Astrocyte (in vitro differentiated cells and primary cell): ENCODE measurements around the gene WFDC10B. TPM values are rescaled to one million over a fixed set of nuclear protein-coding genes. Genes with fewer than 3 reads are reported as not detected.
"Not testable (repeated sequence)": the region's sequence is repeated elsewhere in the genome, so short reads cannot be mapped to it uniquely, and the experiment has no call there.

ENCODE experiments used
- DNase-seq: peaks from one replicate; pipeline ENCODE4 v3.0.0-alpha.2; 2010; ENCODE audit warnings: low read depth
- FAIRE-seq: peaks from 2 replicates; lab custom pipeline; 2011; peaks lifted over from hg19 to GRCh38; lab: Jason Lieb, UNC
- H2AFZ ChIP-seq: 2 replicates; pipeline ENCODE4 v1.6.0; 2012; ENCODE audit warnings: low read depth, low read length, inconsistent platforms
- H3K27ac ChIP-seq: 2 replicates; pipeline ENCODE4 v1.5.1; 2011; ENCODE audit warnings: low read depth, low read length, inconsistent platforms
- H3K27me3 ChIP-seq: 2 replicates; pipeline ENCODE4 v1.6.0; 2011; ENCODE audit warnings: low read length, inconsistent platforms; ENCODE audit not compliant: insufficient read depth
- H3K36me3 ChIP-seq: 2 replicates; pipeline ENCODE4 v1.5.1; 2011; ENCODE audit warnings: low read length, inconsistent platforms; ENCODE audit not compliant: insufficient read depth
- H3K4me1 ChIP-seq: 2 replicates; pipeline ENCODE4 v1.5.1; 2011; ENCODE audit warnings: low read length, inconsistent platforms; ENCODE audit not compliant: insufficient read depth
- H3K4me2 ChIP-seq: 2 replicates; pipeline ENCODE4 v1.6.0; 2012; ENCODE audit warnings: low read length, inconsistent platforms
- H3K4me3 ChIP-seq: 2 replicates; pipeline ENCODE4 v1.5.1; 2011; ENCODE audit warnings: low read depth, mild to moderate bottlenecking, low read length, inconsistent platforms; ENCODE audit not compliant: insufficient read depth
- H3K79me2 ChIP-seq: 2 replicates; pipeline ENCODE4 v1.6.0; 2012; ENCODE audit warnings: mild to moderate bottlenecking, low read length, inconsistent platforms; ENCODE audit not compliant: insufficient read depth
- H3K9ac ChIP-seq: 2 replicates; pipeline ENCODE4 v1.6.0; 2012; ENCODE audit warnings: mild to moderate bottlenecking, low read length, inconsistent platforms
- H3K9me3 ChIP-seq: 2 replicates; pipeline ENCODE4 v1.5.1; 2012; ENCODE audit warnings: low read depth, mild to moderate bottlenecking, low read length, inconsistent platforms; ENCODE audit not compliant: insufficient read depth
- H4K20me1 ChIP-seq: 2 replicates; pipeline ENCODE4 v1.6.0; 2012; ENCODE audit warnings: low read length, inconsistent platforms; ENCODE audit not compliant: insufficient read depth
- H3K27ac Mint-ChIP-seq: one replicate; pipeline ENCODE4 v1.8.0; 2021; ENCODE audit warnings: mild to moderate bottlenecking, mixed read lengths; ENCODE audit not compliant: unreplicated experiment
- H3K27me3 Mint-ChIP-seq: one replicate; pipeline ENCODE4 v1.8.0; 2021; ENCODE audit warnings: low read depth, mixed read lengths; ENCODE audit not compliant: unreplicated experiment
- H3K36me3 Mint-ChIP-seq: one replicate; pipeline ENCODE4 v1.8.0; 2021; ENCODE audit warnings: low read depth, mixed read lengths; ENCODE audit not compliant: unreplicated experiment
- H3K4me1 Mint-ChIP-seq: one replicate; pipeline ENCODE4 v1.8.0; 2021; ENCODE audit warnings: low read depth, mixed read lengths; ENCODE audit not compliant: unreplicated experiment
- H3K4me3 Mint-ChIP-seq: one replicate; pipeline ENCODE4 v1.8.0; 2021; ENCODE audit warnings: mild to moderate bottlenecking, moderate library complexity, mixed read lengths; ENCODE audit not compliant: unreplicated experiment
- H3K9me3 Mint-ChIP-seq: one replicate; pipeline ENCODE4 v1.8.0; 2021; ENCODE audit warnings: mild to moderate bottlenecking, mixed read lengths; ENCODE audit not compliant: unreplicated experiment
- CTCF ChIP-seq: IDR thresholded peaks from 2 replicates; pipeline ENCODE4 v1.5.1; 2011; ENCODE audit warnings: low read depth, mild to moderate bottlenecking, inconsistent platforms, low read length, moderate library complexity; ENCODE audit not compliant: insufficient read depth
- EZH2 ChIP-seq: IDR thresholded peaks from 2 replicates; pipeline ENCODE4 v1.6.1; 2012; ENCODE audit warnings: mild to moderate bottlenecking, low read length, inconsistent platforms; ENCODE audit not compliant: insufficient read depth
- total RNA-seq: library from RNA; stranded (reverse); gene quantifications from 2 replicates; pipeline ENCODE4 v1.2.1, GENCODE V29; 2021

The WFDC10B gene
- total RNA-seq, 1 donor from 2014 or later = not detected

GRCh38 chr20:45725134-45725533, 20.3 kb upstream of the WFDC10B start:
- H3K27ac ChIP-seq = no peak overlapping the region
- DNase-seq (no peak), FAIRE-seq (no peak)
- Mint-ChIP-seq H3K27me3 (peaks cover 9% of the 10 kb centered on the region), H3K27ac (no peak overlapping the region), H3K36me3 (no peaks in the 10 kb centered on the region), H3K4me1 (peaks cover 9% of the 10 kb centered on the region), H3K9me3 (peaks cover 8% of the 10 kb centered on the region), H3K4me3 (no peak overlapping the region)
- H3K4me1 ChIP-seq = no peaks in the 10 kb centered on the region
- H3K4me3 ChIP-seq = no peak overlapping the region
- H3K4me2 ChIP-seq = no peak overlapping the region
- H4K20me1 ChIP-seq = no peaks in the 10 kb centered on the region
- H3K9ac ChIP-seq = no peak overlapping the region
- H3K79me2 ChIP-seq = no peaks in the 10 kb centered on the region
- no peaks in the 10 kb centered on the region for H3K9me3 ChIP-seq
- no peaks in the 10 kb centered on the region for H3K27me3 ChIP-seq
- no peaks in the 10 kb centered on the region for H3K36me3 ChIP-seq
- H2AFZ ChIP-seq = no peak overlapping the region
- no peak for TF ChIP-seq EZH2
- no peak for TF ChIP-seq CTCF

DNA sequence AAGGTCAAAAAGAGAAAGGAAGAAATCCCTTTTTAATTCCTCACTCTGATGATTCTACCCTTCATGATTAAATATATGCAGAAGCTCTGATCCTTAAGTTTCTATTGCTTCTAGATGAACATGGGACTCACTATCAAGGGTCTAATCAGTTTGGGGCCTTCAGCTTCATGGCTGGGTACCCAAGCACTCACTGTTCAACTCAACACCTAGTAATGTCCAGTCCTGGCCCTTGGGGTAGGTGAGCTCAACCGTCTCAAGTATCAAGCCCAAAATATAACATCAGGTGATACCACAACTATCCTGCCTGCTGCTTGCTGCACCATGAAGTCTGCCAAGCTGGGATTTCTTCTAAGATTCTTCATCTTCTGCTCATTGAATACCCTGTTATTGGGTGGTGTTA, 17.2 kb upstream of the WFDC10B start, which contains the start of gene SPINT4:
Gene SPINT4 (plus strand): TSS at position 301 of the 400 bp plus-strand sequence. CDS start 21 bp downstream, at position 322.
- Histone ChIP-seq H3K9ac (no peak within 1 kb of the TSS), H3K4me3 (no peak within 1 kb of the TSS), H3K4me1 (no peaks in the 10 kb centered on the region), H3K79me2 (no peaks in the 10 kb centered on the region), H4K20me1 (no peaks in the 10 kb centered on the region), H3K27me3 (no peaks in the 10 kb centered on the region), H3K36me3 (no peaks in the 10 kb centered on the region), H3K27ac (no peak within 1 kb of the TSS), H3K9me3 (no peaks in the 10 kb centered on the region), H3K4me2 (no peak within 1 kb of the TSS), H2AFZ (no peak within 1 kb of the TSS)
- H3K36me3 Mint-ChIP-seq = no peaks in the 10 kb centered on the region
- peaks cover 10% of the 10 kb centered on the region for H3K27me3 Mint-ChIP-seq
- DNase-seq = no peak
- peaks cover 7% of the 10 kb centered on the region for H3K4me1 Mint-ChIP-seq
- H3K4me3 Mint-ChIP-seq = no peak within 1 kb of the TSS
- H3K9me3 Mint-ChIP-seq = peaks cover 7% of the 10 kb centered on the region
- no peak for TF ChIP-seq EZH2
- TF ChIP-seq CTCF = no peak
- no peak within 1 kb of the TSS for H3K27ac Mint-ChIP-seq
- FAIRE-seq = no peak

GRCh38 chr20:45716141-45716688, 11.4 kb upstream of the WFDC10B start:
- not testable (repeated sequence) for H3K36me3 Mint-ChIP-seq, H3K9me3 ChIP-seq

More at GRCh38 chr20:45716141-45716688, 11.4 kb upstream of the WFDC10B start:
- FAIRE-seq, H3K4me3 ChIP-seq, H3K9me3 Mint-ChIP-seq, H3K4me1 Mint-ChIP-seq, H3K79me2 ChIP-seq, H3K4me1 ChIP-seq, H3K27me3 ChIP-seq, H3K4me2 ChIP-seq, H3K27ac Mint-ChIP-seq, H3K27me3 Mint-ChIP-seq, H3K27ac ChIP-seq, H4K20me1 ChIP-seq, H3K36me3 ChIP-seq, H3K4me3 Mint-ChIP-seq, H3K9ac ChIP-seq, DNase-seq, H2AFZ ChIP-seq: not testable (repeated sequence)
